Activated CD8-positive, alpha-beta memory T cell treated with anti-CD3 and anti-CD28 coated beads, Interleukin-2, amount 50 U/mL, for 1 hour (primary cell): ENCODE data around the gene PLEKHD1.

Source experiments
- DNase-seq: peaks from one replicate; pipeline ENCODE4 v3.0.0-alpha.2; 2020; ENCODE audit errors: extremely low read depth

The PLEKHD1 gene

DNA sequence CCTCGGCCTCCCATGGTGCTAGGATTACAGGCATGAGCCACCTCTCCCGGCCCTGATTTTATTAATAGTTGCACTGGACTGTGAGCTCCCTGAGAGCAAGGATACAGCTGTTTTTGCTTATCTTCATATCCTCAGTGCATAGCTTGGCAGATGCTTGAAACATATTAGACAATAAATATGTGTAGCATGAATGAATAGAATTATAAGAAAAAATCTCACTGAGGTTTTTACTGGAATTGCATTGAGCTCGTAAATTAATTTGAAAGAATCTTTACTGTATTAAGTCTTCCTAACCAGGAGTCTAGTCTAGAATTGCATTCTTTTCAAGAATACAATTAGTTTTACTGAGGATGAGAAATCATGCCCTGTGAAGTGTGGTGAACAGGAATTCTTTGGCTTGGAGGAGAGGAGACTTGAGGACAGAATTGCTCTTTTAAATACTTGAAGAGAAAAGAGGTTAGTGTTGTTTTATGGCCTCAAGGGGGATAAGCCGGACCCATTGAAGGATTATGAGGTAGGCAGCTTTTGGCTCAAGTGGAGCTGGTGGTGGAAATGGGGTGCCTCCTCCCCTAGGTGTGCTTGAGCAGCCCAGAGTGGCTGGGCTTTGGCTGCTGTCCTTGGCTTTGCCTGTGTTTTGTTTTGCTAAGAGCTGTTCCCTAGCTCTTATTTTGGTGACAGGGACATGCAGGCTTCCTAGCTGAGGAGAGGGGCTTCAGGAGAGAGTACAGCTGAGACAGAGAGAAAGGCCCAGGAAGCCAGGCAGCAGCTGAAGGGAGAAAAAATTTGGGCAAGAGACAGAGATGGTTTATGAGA is 34.0 kb downstream of the PLEKHD1 start:
- no peak for DNase-seq

- DNase-seq, result no peak
Observed at GRCh38 chr14:69519204-69520100, 34.9 kb downstream of the PLEKHD1 start.

DNA sequence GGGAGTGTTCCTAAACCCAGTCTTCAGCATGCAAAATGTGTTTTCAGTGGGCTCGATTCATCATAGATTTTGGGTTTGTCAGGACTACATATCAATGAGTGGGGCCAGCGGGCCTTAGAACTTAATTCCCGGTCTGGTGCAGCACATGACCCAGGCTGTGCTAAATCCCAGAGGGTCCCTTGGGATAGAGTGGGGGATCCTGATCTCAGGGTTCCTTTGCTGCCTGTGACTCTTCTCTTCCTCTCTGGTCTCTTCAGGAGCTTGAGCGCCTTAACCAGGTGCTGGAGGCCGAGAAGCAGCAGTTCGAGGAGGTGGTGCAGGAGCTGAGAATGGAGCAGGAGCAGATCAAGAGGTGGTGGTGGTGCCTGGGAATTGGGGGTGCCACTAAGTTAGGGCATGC is 37.5 kb downstream of the PLEKHD1 start:
- DNase-seq, result no peak

DNA sequence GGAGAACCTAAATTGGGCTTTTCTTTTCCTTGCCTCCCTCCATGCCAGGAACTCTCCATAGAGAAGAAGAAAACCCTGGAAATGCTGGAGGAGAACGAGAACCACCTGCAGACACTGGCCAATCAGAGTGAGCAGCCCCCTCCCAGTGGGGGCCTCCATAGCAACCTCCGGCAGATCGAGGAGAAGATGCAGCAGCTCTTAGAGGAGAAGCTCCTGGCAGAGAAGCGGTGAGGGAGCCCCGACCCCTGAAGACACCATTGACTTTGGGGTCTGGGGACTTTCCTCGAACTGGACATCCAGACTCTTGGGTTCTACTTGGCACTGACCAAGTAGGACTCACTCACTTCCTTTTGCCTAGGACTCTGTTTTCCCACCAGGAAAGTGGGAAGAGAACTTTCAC is 41.4 kb downstream of the PLEKHD1 start:
- DNase-seq, result no peak

DNA sequence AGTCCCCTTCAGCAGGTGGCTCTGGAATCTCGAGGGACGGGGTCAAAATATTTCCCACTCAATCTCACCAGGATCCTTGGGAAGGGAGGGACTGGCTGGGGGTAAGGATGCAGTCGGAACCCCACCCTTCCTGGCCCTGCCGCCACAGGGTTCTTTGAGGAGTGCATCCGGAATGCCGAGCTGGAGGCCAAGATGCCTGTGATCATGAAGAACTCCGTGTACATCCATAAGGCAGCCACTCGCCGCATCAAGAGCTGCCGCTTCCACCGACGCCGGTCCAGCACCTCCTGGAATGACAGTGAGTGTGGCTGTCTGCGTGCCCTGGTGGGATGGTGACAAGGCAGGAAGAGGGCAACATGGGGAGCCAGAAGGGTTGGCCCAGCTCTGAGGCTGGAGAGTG is 43.1 kb downstream of the PLEKHD1 start:
- no peak for DNase-seq

DNA sequence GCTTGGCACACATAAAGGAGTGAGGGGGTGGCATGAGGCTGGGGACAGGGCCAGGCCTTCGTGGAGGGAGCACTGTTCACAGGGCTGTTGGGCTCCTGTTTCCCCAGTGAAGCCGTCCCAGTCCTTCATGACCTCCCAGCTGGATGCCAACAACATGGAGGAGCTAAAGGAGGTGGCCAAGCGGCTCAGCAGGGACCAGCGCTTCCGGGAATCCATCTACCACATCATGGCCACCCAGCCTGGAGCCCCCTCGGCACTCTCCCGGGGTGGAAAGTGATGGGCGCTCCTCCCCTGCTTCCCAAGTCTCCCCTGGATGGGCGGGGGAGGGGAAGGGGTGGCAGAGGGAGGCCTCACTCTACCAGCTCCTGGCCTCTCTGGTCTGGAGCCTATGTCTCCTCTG is 43.6 kb downstream of the PLEKHD1 start:
- no peak for DNase-seq

GRCh38 chr14:69528930-69529329 is 44.4 kb downstream of the PLEKHD1 start:
- no peak for DNase-seq

DNA sequence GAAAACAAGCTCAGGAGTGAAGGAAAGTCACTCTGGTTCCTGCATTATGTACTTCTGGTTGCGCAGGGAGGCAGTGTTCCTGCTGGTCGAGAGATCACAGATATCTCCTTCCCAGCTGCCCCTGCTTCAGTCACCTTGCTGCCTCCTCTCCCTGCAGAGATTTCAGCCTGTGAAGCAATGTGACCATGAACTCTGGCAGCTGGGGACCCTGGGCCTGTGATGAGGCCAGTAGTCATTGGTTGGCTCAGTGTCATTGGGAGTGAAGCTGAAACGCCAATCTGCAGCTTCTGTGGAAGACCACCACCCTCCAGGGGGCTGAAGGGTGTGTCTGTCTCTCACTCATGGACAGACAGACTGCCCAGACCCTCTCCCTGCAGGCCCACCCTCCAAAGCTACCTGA is 45.0 kb downstream of the PLEKHD1 start:
- DNase-seq, result no peak

DNA sequence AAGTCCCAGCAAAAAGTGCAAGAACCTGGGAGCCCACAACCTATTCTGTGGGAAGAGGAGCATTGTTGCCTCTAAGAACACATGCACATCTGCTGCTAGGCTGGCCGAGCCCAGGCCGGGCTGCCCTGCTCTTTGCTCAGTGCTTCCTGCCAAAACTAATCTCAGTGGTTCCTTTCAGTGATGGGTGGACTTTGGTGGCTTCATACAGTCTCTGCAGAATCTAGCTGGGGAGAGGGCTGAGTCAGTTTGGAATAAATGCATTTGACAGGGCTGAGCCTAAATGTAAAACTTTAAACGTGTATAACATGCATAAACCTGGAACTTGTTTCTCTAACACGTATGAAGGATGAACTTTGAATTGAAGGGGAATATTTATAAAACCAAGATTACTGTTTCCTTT is 45.6 kb downstream of the PLEKHD1 start:
- DNase-seq, result no peak

GRCh38 chr14:69531135-69531534 is 46.6 kb downstream of the PLEKHD1 start:
- no peak for DNase-seq

- DNase-seq, result no peak
Observed at GRCh38 chr14:69532561-69533340, 48.2 kb downstream of the PLEKHD1 start.

- no peak for DNase-seq
Observed at GRCh38 chr14:69535230-69535848, 50.8 kb downstream of the PLEKHD1 start.

DNA sequence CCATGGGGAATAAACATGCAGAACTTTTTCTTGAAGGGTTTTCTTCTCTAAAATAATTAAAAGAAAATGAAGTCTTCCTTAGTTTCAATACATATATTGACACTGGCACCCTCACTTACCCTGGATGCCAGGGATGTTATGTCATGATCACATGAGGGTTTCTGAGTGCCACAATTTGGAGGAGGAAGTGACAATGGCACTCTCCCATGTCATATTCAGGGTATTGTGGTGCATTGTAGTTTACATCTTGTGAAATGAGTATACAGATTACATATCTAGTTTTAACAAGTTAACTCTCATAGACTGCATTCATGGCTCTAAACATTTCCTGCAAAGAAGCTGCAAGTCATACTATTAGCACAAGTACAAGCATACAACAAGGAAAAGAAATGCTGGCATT is 52.4 kb downstream of the PLEKHD1 start:
- no peak for DNase-seq

GRCh38 chr14:69537900-69538299 is 53.4 kb downstream of the PLEKHD1 start:
- DNase-seq, result no peak

- no peak for DNase-seq
Observed at GRCh38 chr14:69538766-69539165, 54.2 kb downstream of the PLEKHD1 start.

GRCh38 chr14:69539631-69540410 is 55.3 kb downstream of the PLEKHD1 start:
- no peak for DNase-seq

- DNase-seq, result no peak
Observed at GRCh38 chr14:69540654-69541335, 56.3 kb downstream of the PLEKHD1 start.

GRCh38 chr14:69542311-69542710 is 57.8 kb downstream of the PLEKHD1 start:
- no peak for DNase-seq

DNA sequence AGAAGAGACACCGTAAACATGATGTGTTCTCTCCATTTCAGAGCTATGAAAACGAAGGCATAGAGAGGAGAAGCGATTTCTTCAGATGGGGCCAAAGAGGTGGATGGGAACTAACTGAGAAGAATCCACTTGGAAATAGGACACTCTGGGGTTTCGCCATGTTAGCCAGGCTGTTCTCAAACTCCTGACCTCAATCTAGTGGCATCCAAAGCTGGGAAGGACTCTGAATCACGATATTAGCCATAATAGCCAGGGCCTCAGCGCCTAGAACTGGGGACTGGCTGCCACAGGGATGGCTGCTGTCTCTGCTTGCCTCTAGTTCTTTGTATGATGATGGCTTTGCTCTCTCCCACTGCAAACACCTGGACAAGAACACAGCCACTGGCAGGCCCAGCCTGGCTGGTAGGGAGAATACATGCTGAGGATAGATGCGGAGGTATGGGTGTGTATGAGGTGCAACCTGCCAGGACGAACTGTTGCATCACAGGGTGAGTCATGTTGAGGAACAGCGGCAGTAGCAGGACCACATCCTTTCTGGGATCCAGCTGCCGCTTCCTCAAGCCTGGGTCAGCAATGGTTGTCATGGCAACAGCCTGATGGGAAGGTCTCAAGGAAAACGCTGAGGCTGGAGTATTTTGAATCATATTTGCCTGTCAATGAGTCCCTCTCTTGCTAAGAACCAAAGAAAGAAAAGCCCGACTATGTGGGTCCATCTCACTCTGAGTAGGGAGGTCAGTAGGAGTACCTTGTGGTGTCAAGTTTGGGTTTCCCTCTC is 59.0 kb downstream of the PLEKHD1 start:
- no peak for DNase-seq
